HG03571 (cell line): ENCODE results near the gene C6orf52.
"Not testable (repeated sequence)": the region's sequence is repeated elsewhere in the genome, so short reads cannot be mapped to it uniquely, and the experiment has no call there.

Experiments used
- ATAC-seq: cut with Tn5 transposase; IDR thresholded peaks from one replicate; pipeline ENCODE4 v1.9.1; 2021; ENCODE audit not compliant: unreplicated experiment

C6orf52 gene

GRCh38 chr6:10694302-10695085 lies at the start of gene C6orf52, which contains the start of gene PAK1IP1:
C6orf52 (minus strand) TSS chr6:10694616; CDS start chr6:10687550, 7,066 bp downstream.
PAK1IP1 (plus strand) TSS chr6:10694972; CDS start chr6:10694986, 14 bp downstream.
- peak; percentile 96 for ATAC-seq

- no peak for ATAC-seq
These were observed 49.1 kb upstream of the C6orf52 start for GRCh38 chr6:10743515-10743914.

- no peak for ATAC-seq
These were observed 47.8 kb upstream of the C6orf52 start for GRCh38 chr6:10742251-10742650.

- not testable (repeated sequence) for ATAC-seq
These were observed 47.2 kb upstream of the C6orf52 start for GRCh38 chr6:10741643-10742042.

- ATAC-seq = no peak
These were observed 45.6 kb upstream of the C6orf52 start for GRCh38 chr6:10740061-10740460.

GRCh38 chr6:10736731-10737130 lies 42.3 kb upstream of the C6orf52 start:
- no peak for ATAC-seq

- ATAC-seq = no peak
These were observed 39.4 kb upstream of the C6orf52 start for GRCh38 chr6:10733863-10734262.

GRCh38 chr6:10733151-10733715 lies 38.8 kb upstream of the C6orf52 start:
- ATAC-seq = no peak

- ATAC-seq = no peak
These were observed 35.8 kb upstream of the C6orf52 start for GRCh38 chr6:10730254-10730653.

GRCh38 chr6:10725716-10726115 lies 31.3 kb upstream of the C6orf52 start:
- no peak for ATAC-seq

GRCh38 chr6:10725044-10725443 lies 30.6 kb upstream of the C6orf52 start:
- no peak for ATAC-seq

GRCh38 chr6:10723567-10723881 lies 29.1 kb upstream of the C6orf52 start:
- no peak for ATAC-seq

GRCh38 chr6:10722820-10723566 lies 28.6 kb upstream of the C6orf52 start, which contains the start of gene TMEM14C:
TMEM14C (plus strand) TSS chr6:10723070; CDS start chr6:10724614, 1,544 bp downstream.
- peak; percentile 94 for ATAC-seq

GRCh38 chr6:10722570-10722819 lies 28.1 kb upstream of the C6orf52 start:
- ATAC-seq = no peak

- ATAC-seq = no peak
These were observed 27.6 kb upstream of the C6orf52 start for GRCh38 chr6:10721850-10722569.

GRCh38 chr6:10720960-10721849 lies 26.8 kb upstream of the C6orf52 start:
- ATAC-seq = not testable (repeated sequence)

- no peak for ATAC-seq
These were observed 26.0 kb upstream of the C6orf52 start for GRCh38 chr6:10720265-10720959.

- ATAC-seq = no peak
These were observed 25.5 kb upstream of the C6orf52 start for GRCh38 chr6:10719964-10720264.

GRCh38 chr6:10719296-10719963 lies 25.0 kb upstream of the C6orf52 start:
- ATAC-seq = no peak
